ENCODE results near the gene HSF2BP. TPM values are rescaled to one million over a fixed set of nuclear protein-coding genes. Genes with fewer than 3 reads are reported as not detected.
"Not testable (repeated sequence)": the region's sequence is repeated elsewhere in the genome, so short reads cannot be mapped to it uniquely, and the experiment has no call there.

HSF2BP gene
- polyA plus RNA-seq, 1 experiment = 1.1 TPM

- CTCF ChIA-PET = no interaction called here
- DNase-seq (ENCODE audit: low read depth, low spot score) = no peak
- Histone ChIP-seq H3K9me3 (ENCODE audit: control insufficient read depth, insufficient read depth, low read length) (no peaks in the 10 kb centered on the region), H3K4me3 (ENCODE audit: low read depth, low read length) (no peak overlapping the region), H3K27ac (ENCODE audit: low read depth, low read length) (no peak overlapping the region), H3K27me3 (ENCODE audit: control insufficient read depth, insufficient read depth, low read length) (no peaks in the 10 kb centered on the region)
- POLR2A ChIA-PET = no interaction called here
- TF ChIP-seq CTCF (IDR thresholded peaks at IDR 0.05; ENCODE audit: low read depth, low read length) = no peak
Measured at GRCh38 chr21:43687566-43688399, 28.5 kb upstream of the HSF2BP start.

GRCh38 chr21:43686811-43687565 is 27.7 kb upstream of the HSF2BP start:
- ChIA-PET CTCF (no interaction called here), POLR2A (no interaction called here)

GRCh38 chr21:43684424-43684823 is 25.1 kb upstream of the HSF2BP start:
- Histone ChIP-seq H3K27me3 (ENCODE audit: control insufficient read depth, insufficient read depth, low read length) (no peaks in the 10 kb centered on the region), H3K27ac (ENCODE audit: low read depth, low read length) (no peak overlapping the region), H3K4me3 (ENCODE audit: low read depth, low read length) (no peak overlapping the region), H3K9me3 (ENCODE audit: control insufficient read depth, insufficient read depth, low read length) (no peaks in the 10 kb centered on the region)
- ChIA-PET POLR2A (no interaction called here), CTCF (no interaction called here)
- no peak for DNase-seq (ENCODE audit: low read depth, low spot score)
- no peak for TF ChIP-seq CTCF (IDR thresholded peaks at IDR 0.05; ENCODE audit: low read depth, low read length)

More at GRCh38 chr21:43686811-43687565, 27.7 kb upstream of the HSF2BP start:
- H3K4me3 ChIP-seq (ENCODE audit: low read depth, low read length) = no peak overlapping the region
- no peak for TF ChIP-seq CTCF (IDR thresholded peaks at IDR 0.05; ENCODE audit: low read depth, low read length)
- H3K27me3 ChIP-seq (ENCODE audit: control insufficient read depth, insufficient read depth, low read length) = no peaks in the 10 kb centered on the region
- no peaks in the 10 kb centered on the region for H3K9me3 ChIP-seq (ENCODE audit: control insufficient read depth, insufficient read depth, low read length)
- DNase-seq (ENCODE audit: low read depth, low spot score) = no peak
- H3K27ac ChIP-seq (ENCODE audit: low read depth, low read length) = no peak overlapping the region

GRCh38 chr21:43681650-43682049 is 22.4 kb upstream of the HSF2BP start:
- no peak for TF ChIP-seq CTCF (IDR thresholded peaks at IDR 0.05; ENCODE audit: low read depth, low read length)
- DNase-seq (ENCODE audit: low read depth, low spot score) = no peak
- Histone ChIP-seq H3K27me3 (ENCODE audit: control insufficient read depth, insufficient read depth, low read length) (no peaks in the 10 kb centered on the region), H3K27ac (ENCODE audit: low read depth, low read length) (no peak overlapping the region), H3K9me3 (ENCODE audit: control insufficient read depth, insufficient read depth, low read length) (no peaks in the 10 kb centered on the region), H3K4me3 (ENCODE audit: low read depth, low read length) (no peak overlapping the region)
- CTCF ChIA-PET = no interaction called here
- POLR2A ChIA-PET = no interaction called here

GRCh38 chr21:43680421-43680820 is 21.1 kb upstream of the HSF2BP start:
- H3K27me3 ChIP-seq (ENCODE audit: control insufficient read depth, insufficient read depth, low read length); H3K9me3 ChIP-seq (ENCODE audit: control insufficient read depth, insufficient read depth, low read length); CTCF ChIA-PET; H3K27ac ChIP-seq (ENCODE audit: low read depth, low read length); DNase-seq (ENCODE audit: low read depth, low spot score); H3K4me3 ChIP-seq (ENCODE audit: low read depth, low read length); POLR2A ChIA-PET: not testable (repeated sequence)
